ENCODE results near the gene KCTD13. TPM values are rescaled to one million over a fixed set of nuclear protein-coding genes. Genes with fewer than 3 reads are reported as not detected.

KCTD13 gene
- polyA plus RNA-seq, 1 of the 3 experiments (the other 2 are of a cell fraction): 31.0 TPM

GRCh38 chr16:29959293-29959692, 33.3 kb upstream of the KCTD13 start:
- CTCF ChIA-PET: interaction anchor here (1.4 kb wide), 1 partner anchor 46 kb away, joined by 5 read pairs; no protein-coding TSS in a partner anchor
- 91% methylated on average over 6 of the region's 9 CpGs for WGBS (ENCODE audit: low lambda C conversion rate)
- Histone ChIP-seq H3K36me3 (replicated peaks in 1 of 2; ENCODE audit: control insufficient read depth in 1 of 2, insufficient read depth in 2 of 2, low read length in 1 of 2) (peaks cover 0 to 5% of the 10 kb centered on the region in 2 experiments), H3K9me3 (no peaks in the 10 kb centered on the region), H3K27me3 (ENCODE audit: insufficient read depth) (no peaks in the 10 kb centered on the region), H3K4me1 (ENCODE audit: control insufficient read depth in 1 of 2, insufficient read depth in 2 of 2, low read depth in 1 of 2, low read length in 1 of 2) (peaks cover 0 to 15% of the 10 kb centered on the region in 2 experiments; a peak in 1 of 4 replicates), H3K4me2 (no peak overlapping the region), H3F3A (replicated peaks; ENCODE audit: insufficient read depth) (no peaks in the 10 kb centered on the region), H3K79me2 (ENCODE audit: insufficient read depth) (no peaks in the 10 kb centered on the region; the same call in 1 of the 2 replicates), H3K9ac (no peak overlapping the region), H4K20me1 (ENCODE audit: insufficient read depth) (no peaks in the 10 kb centered on the region), H3K9me2 (no peaks in the 10 kb centered on the region), H2AFZ (ENCODE audit: low read depth) (no peak overlapping the region), H3K4me3 (ENCODE audit: low read depth in 2 of 2, low read length in 1 of 2) (no peak overlapping the region), H3K27ac (ENCODE audit: low read depth in 2 of 2, low read length in 1 of 2) (no peak overlapping the region)
- POLR2A ChIA-PET: no interaction called here
- DNase-seq: no peak
- TF ChIP-seq RAD21 (IDR thresholded peaks at IDR 0.05; ENCODE audit: low read length) (no peak), SIN3A (IDR thresholded peaks at IDR 0.05; ENCODE audit: borderline replicate concordance, low read depth, low read length) (no peak), MXI1 (IDR thresholded peaks at IDR 0.05; ENCODE audit: low read depth, low read length) (no peak), RCOR1 (IDR thresholded peaks at IDR 0.05; ENCODE audit: low read length) (no peak), NFIC (IDR thresholded peaks at IDR 0.05; ENCODE audit: borderline replicate concordance) (no peak), REST (IDR thresholded peaks at IDR 0.05; ENCODE audit: low read depth, low read length) (no peak), FOSL2 (IDR thresholded peaks at IDR 0.05; ENCODE audit: borderline replicate concordance, low read depth) (no peak), GABPA (IDR thresholded peaks at IDR 0.05; ENCODE audit: low read depth) (no peak), NRF1 (IDR thresholded peaks at IDR 0.05; ENCODE audit: low read depth, low read length) (no peak), EZH2phosphoT487 (IDR thresholded peaks at IDR 0.05; ENCODE audit: borderline replicate concordance, low read depth) (no peak), FOXJ3 (CRISPR knock-in tag; IDR thresholded peaks at IDR 0.05) (no peak), MEF2A (IDR thresholded peaks at IDR 0.05; ENCODE audit: borderline replicate concordance, low read depth) (no peak), FOXM1 (IDR thresholded peaks at IDR 0.05; ENCODE audit: low read depth) (no peak), RFX5 (IDR thresholded peaks at IDR 0.05; ENCODE audit: low read length) (no peak)
- TF ChIP-seq, protein P1, sequence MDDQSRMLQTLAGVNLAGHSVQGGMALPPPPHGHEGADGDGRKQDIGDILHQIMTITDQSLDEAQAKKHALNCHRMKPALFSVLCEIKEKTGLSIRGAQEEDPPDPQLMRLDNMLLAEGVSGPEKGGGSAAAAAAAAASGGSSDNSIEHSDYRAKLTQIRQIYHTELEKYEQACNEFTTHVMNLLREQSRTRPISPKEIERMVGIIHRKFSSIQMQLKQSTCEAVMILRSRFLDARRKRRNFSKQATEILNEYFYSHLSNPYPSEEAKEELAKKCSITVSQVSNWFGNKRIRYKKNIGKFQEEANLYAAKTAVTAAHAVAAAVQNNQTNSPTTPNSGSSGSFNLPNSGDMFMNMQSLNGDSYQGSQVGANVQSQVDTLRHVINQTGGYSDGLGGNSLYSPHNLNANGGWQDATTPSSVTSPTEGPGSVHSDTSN (IDR thresholded peaks at IDR 0.05): no peak
- TF ChIP-seq, protein P2, sequence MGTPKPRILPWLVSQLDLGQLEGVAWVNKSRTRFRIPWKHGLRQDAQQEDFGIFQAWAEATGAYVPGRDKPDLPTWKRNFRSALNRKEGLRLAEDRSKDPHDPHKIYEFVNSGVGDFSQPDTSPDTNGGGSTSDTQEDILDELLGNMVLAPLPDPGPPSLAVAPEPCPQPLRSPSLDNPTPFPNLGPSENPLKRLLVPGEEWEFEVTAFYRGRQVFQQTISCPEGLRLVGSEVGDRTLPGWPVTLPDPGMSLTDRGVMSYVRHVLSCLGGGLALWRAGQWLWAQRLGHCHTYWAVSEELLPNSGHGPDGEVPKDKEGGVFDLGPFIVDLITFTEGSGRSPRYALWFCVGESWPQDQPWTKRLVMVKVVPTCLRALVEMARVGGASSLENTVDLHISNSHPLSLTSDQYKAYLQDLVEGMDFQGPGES (IDR thresholded peaks at IDR 0.05; ENCODE audit: low read depth, low read length): no peak

Data from SK-N-SH (cell line).